Activated T-helper 1 cell treated with Interleukin-2 at 50 U/mL for 16 hours (primary cell): ENCODE measurements around the gene MIB2.
"Not testable (repeated sequence)": the region's sequence is repeated elsewhere in the genome, so short reads cannot be mapped to it uniquely, and the experiment has no call there.

Experiments
- DNase-seq: peaks from one replicate; pipeline ENCODE4 v3.0.0-alpha.2; 2020; ENCODE audit warnings: low read depth

MIB2 gene

GRCh38 chr1:1615256-1616044 is at the start of gene MIB2:
MIB2 (plus strand) TSS chr1:1615500; CDS start chr1:1623453, 7,953 bp downstream.
- peak; percentile 98 for DNase-seq

GRCh38 chr1:1567152-1567875 is 48.0 kb upstream of the MIB2 start:
- no peak for DNase-seq

GRCh38 chr1:1567891-1568291 is 47.4 kb upstream of the MIB2 start:
- DNase-seq: no peak

- no peak for DNase-seq
Observed at GRCh38 chr1:1569341-1569740, 46.0 kb upstream of the MIB2 start.

- DNase-seq: peak; percentile 66
Observed at GRCh38 chr1:1573843-1574720, 41.2 kb upstream of the MIB2 start.

- DNase-seq: peak; percentile 86
Observed at GRCh38 chr1:1574721-1575537, 40.4 kb upstream of the MIB2 start, which contains the start of gene SSU72. SSU72 (minus strand) TSS chr1:1574863; CDS start chr1:1574557, 306 bp downstream.

GRCh38 chr1:1577367-1578011 is 37.8 kb upstream of the MIB2 start:
- no peak for DNase-seq

- DNase-seq: no peak
Observed at GRCh38 chr1:1578371-1578940, 36.8 kb upstream of the MIB2 start.

- DNase-seq: no peak
Observed at GRCh38 chr1:1582585-1583346, 32.5 kb upstream of the MIB2 start.

GRCh38 chr1:1583347-1584010 is 31.8 kb upstream of the MIB2 start:
- DNase-seq: no peak

GRCh38 chr1:1591452-1591851 is 23.8 kb upstream of the MIB2 start:
- DNase-seq: no peak

- no peak for DNase-seq
Observed at GRCh38 chr1:1593834-1594601, 21.3 kb upstream of the MIB2 start.

- DNase-seq: no peak
Observed at GRCh38 chr1:1594602-1595260, 20.6 kb upstream of the MIB2 start.

GRCh38 chr1:1595341-1595740 is 20.0 kb upstream of the MIB2 start:
- DNase-seq: not testable (repeated sequence)

GRCh38 chr1:1596493-1597274 is 18.6 kb upstream of the MIB2 start:
- no peak for DNase-seq

GRCh38 chr1:1597275-1597930 is 17.9 kb upstream of the MIB2 start:
- DNase-seq: no peak
